HG03520 (cell line): ENCODE data around the gene SPIB.
"Not testable (repeated sequence)": the region's sequence is repeated elsewhere in the genome, so short reads cannot be mapped to it uniquely, and the experiment has no call there.

Source experiments
- ATAC-seq: cut with Tn5 transposase; IDR thresholded peaks from one replicate; pipeline ENCODE4 v1.9.1; 2021; ENCODE audit warnings: mild to moderate bottlenecking, moderate library complexity; ENCODE audit not compliant: unreplicated experiment

Gene SPIB

GRCh38 chr19:50435221-50435620 is 16.5 kb downstream of the SPIB start:
- no peak for ATAC-seq

GRCh38 chr19:50435627-50436026 is 16.9 kb downstream of the SPIB start:
- ATAC-seq: no peak

- ATAC-seq: no peak
Observed at GRCh38 chr19:50437862-50438449, 19.2 kb downstream of the SPIB start.

- not testable (repeated sequence) for ATAC-seq
Observed at GRCh38 chr19:50439130-50439529, 20.4 kb downstream of the SPIB start.

GRCh38 chr19:50444059-50444458 is 25.3 kb downstream of the SPIB start:
- ATAC-seq: no peak

GRCh38 chr19:50447053-50447452 is 28.3 kb downstream of the SPIB start:
- ATAC-seq: no peak

- ATAC-seq: no peak
Observed at GRCh38 chr19:50447750-50448149, 29.0 kb downstream of the SPIB start.

GRCh38 chr19:50449236-50449899 is 30.6 kb downstream of the SPIB start:
- no peak for ATAC-seq

- ATAC-seq: no peak
Observed at GRCh38 chr19:50450369-50451222, 31.9 kb downstream of the SPIB start.

GRCh38 chr19:50451223-50451534 is 32.4 kb downstream of the SPIB start:
- no peak for ATAC-seq

- ATAC-seq: no peak
Observed at GRCh38 chr19:50453243-50453642, 34.5 kb downstream of the SPIB start.

- no peak for ATAC-seq
Observed at GRCh38 chr19:50455992-50456391, 37.3 kb downstream of the SPIB start.

GRCh38 chr19:50457300-50457699 is 38.6 kb downstream of the SPIB start:
- ATAC-seq: no peak

GRCh38 chr19:50458396-50459066 is 39.8 kb downstream of the SPIB start:
- ATAC-seq: no peak

- ATAC-seq: no peak
Observed at GRCh38 chr19:50459067-50459456, 40.3 kb downstream of the SPIB start.

GRCh38 chr19:50459638-50460037 is 40.9 kb downstream of the SPIB start:
- ATAC-seq: no peak

GRCh38 chr19:50460161-50460765 is 41.5 kb downstream of the SPIB start:
- ATAC-seq: no peak

- ATAC-seq: no peak
Observed at GRCh38 chr19:50461066-50461875, 42.5 kb downstream of the SPIB start.

- no peak for ATAC-seq
Observed at GRCh38 chr19:50462970-50463369, 44.2 kb downstream of the SPIB start.

GRCh38 chr19:50464348-50464747 is 45.6 kb downstream of the SPIB start:
- no peak for ATAC-seq
